Kidney capillary endothelial cell (primary cell): Measurements from ENCODE around the gene SERPINA4.
"Not testable (repeated sequence)": the region's sequence is repeated elsewhere in the genome, so short reads cannot be mapped to it uniquely, and the experiment has no call there.

Source experiments
- DNase-seq: peaks from one replicate; pipeline ENCODE4 v3.0.0-alpha.2; 2018; ENCODE audit warnings: low spot score

Gene SERPINA4

DNA sequence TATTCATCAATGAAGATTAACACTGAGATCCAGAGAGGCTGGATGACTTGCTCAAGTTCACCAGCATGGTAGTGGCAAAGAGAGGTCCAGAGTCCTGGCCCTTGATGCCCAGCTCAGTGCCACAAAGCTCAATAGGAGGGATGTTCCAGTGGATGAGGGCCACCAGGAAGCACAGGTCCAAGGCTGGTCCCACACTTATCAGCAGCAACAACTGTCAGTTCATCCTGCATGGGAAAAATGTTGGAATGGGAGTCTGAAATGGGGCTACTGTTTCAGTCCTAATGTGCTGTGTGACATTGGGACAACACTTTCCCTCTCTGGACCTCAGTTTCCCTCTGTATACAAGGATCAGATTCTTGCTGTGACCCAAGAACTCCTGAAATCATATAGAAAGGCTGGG is 31.2 kb downstream of the SERPINA4 start:
- DNase-seq = no peak

DNA sequence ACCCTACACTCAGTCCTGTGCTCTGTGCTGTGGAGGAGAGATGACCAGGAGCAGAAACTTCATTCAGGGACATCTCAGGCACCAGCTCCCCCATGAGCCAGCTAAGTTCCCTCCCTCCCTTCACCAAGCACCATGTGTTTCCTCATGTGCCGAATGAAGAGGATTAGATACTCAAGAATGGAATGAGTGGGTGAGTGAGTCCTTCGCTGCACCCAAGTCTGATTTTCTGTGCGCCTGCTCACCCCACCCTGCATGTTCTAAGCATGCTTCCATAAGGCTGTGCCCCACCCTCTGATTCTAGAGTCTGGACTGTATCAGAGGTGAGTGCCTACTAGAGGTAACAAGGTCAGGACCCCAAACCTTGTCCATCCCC is 32.1 kb downstream of the SERPINA4 start:
- no peak for DNase-seq

DNA sequence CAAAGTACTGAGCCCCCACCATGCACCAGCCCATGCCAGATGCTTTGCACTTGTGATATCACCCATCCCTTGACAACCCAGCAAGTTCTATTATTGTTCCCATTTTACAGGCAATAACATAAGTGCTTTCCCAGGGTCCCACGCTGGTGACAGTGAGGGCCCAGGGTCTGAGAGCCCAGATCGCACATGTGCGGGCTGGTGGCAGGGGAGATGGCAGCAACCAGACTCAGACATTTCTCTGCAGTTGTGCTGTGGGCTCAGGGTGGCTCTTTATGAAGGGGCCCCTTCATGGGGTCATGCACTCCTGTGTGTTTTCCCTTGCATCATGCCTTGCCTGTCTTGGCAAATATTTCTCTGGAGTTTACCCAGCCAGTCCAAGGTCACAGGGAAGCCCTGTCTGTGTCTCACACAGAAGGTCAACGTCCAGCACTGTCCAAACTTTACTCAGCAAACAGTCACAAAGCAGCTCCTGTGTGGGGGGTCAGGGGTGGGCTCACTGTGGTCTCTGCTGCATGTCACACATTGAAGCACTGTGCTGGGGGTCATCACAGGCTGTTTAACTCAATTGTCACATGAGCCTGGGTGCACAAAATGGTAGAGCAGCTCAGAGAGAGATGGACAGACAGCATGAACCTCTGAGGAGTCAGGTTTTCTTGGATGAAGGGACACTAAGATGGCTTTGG is 32.6 kb downstream of the SERPINA4 start:
- DNase-seq = no peak

DNA sequence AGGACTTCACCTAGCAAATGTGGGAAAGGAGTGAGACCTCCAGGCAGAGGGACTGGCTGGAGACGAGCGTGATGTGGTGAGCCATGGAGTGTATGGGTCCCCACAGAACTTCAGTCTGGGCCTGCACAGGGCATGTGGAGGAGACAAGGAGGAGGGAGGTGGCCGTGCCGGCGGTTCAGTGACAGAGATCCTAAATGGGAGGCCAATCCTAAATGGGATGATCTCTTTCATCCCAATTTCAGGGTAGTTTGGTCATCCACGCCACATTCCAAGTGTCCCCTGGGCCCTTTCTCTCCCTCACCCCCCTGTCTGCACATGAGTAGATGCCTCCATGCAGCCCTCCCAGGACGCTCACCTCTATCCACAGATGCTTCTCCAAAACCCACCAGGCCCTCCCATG is 33.2 kb downstream of the SERPINA4 start:
- DNase-seq = no peak

DNA sequence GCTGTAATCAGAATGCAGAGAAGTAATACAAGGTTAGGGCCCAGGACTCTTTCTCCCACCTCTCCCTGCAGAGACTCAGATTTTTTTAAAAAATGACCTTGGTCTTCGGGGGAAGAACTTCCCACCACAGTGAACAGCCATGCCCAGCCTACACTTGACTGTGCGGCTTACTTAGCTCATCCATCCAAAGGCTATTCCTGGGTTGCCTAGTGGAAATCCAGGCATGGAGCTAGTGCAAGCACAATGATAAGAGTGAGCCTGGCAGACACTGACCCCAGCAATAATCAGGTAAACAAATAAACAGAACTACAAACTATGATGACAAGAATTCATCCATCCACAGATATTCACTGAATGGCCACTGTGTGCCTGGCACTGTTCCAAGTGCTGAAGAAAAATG is 34.7 kb downstream of the SERPINA4 start:
- no peak for DNase-seq

DNA sequence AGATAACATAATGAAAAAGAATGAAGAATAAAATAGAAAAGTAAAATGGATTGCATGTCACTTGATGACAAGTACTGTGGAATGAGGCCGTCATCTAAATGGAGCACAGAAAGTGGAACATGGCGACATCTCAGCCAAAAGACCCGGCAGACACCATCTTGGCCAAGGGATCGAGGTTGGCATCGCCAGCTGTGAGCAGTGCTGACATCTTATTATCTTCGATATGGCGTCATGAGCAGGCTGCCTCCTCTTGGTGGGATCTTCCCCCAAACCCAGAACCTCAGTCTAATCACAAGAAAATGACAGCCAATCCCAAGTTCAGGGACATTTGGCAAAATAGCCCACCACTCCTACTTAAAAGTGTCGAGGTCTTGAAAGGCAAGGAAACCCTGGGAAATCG is 35.1 kb downstream of the SERPINA4 start:
- DNase-seq = no peak

DNA sequence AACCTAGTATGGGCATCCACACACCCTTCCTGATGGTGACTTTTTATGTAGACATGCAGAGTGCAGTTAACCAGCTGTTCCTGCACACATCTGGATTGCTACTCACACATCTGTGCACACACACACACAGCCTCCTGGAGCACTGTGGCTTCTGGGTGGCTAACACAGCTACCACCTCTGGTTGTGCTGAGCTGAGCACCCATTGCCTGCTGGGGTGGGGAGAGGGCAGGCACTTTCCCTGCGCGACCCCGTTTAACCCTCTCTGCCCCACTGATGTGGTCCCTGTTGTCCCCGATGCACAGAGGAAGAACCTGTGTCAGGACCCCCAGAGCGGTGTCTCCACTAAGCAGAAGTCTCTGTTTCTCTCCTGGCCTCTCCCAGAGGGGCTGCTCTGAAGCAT is 36.5 kb downstream of the SERPINA4 start:
- no peak for DNase-seq

DNA sequence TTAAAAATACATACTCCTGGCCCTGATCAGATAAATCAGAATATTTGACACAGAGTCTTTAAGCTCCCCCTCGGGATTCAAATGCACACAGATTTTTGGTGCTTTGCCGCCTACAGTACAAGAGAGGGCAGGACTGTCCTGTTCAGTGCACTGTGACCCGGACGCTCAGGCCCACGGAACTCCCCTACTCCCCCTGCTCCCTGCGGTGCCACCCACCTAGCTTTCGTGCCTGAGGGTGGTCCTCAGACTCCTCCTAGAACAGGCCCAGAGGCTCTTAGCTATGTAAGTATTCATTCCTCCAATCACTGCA is 37.2 kb downstream of the SERPINA4 start:
- no peak for DNase-seq

DNA sequence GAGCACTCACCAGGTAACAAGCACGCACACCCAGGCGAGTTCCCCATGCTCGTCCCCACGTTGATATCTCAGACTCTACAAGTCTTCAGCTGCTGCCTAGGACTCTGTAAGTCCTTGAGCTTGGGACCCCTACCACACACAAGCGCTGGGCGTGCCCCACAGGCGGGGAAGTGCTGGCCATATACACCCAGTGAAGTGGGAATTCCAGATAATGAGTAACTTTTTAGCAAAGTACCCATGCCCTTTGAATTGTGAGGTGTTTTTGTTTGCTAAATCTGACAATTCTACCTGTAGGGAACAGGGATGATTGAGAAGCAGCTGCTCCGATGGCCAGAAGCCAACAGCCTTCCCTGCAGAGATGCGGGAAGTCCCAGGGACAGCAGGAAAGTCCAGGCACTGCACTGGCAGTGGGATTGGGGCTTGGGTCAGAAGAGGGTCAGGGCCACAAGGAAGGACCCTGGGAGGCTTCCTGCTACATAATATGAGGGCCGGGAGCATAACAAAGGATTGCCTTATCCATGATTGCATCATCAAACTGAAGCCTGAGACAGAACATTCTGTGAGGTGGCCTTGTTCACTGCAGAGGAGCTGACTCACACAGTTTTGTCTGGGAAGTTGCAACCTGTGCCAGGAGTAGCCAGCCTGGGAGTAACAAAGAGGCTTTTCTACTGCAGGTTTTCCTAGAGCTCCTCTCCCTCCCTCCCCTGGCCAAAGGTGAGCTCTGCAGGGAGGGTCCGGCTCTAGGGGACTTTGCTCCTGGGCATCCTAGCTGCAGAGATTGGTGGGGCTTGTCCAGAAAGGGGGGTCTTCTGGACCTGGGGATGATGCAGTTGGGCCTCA is 37.8 kb downstream of the SERPINA4 start:
- DNase-seq = peak; percentile 90

DNA sequence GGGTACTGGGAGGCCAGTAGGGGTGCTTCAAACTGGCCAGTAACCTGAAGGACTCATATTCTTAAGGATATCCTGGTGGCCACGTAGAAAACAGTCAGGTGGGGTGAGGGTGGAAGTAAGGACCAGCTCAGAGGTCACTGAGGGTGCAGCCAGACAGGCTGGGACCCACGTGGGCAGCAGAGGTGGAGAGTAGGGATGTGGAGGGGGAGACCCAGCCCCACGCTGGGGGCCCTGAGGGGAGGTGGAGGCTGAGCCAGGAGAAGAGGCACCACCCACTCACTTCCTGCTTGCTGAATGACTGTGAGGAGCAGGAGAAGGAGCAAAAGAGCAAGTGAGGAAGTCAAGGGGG is 38.4 kb downstream of the SERPINA4 start:
- no peak for DNase-seq

DNA sequence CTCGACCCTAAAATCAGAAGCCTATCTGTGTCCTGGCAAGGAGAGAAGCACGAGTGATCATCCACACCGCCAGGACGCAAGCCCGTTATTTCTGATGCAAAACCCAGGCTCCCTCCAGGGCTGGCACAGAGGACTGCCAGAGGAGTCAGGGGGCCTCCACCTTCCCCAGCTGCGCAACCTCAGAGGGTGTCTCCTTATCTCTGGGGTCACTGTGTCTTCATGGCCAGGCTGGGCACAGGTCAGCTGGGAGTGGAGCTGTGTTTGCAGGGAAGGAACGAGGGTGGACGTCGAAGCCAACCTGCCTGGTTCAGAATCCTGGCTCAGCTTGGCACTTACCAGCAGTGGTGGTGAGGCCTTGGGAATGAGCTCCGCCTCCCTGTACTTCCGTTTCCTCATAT is 38.9 kb downstream of the SERPINA4 start:
- no peak for DNase-seq

DNA sequence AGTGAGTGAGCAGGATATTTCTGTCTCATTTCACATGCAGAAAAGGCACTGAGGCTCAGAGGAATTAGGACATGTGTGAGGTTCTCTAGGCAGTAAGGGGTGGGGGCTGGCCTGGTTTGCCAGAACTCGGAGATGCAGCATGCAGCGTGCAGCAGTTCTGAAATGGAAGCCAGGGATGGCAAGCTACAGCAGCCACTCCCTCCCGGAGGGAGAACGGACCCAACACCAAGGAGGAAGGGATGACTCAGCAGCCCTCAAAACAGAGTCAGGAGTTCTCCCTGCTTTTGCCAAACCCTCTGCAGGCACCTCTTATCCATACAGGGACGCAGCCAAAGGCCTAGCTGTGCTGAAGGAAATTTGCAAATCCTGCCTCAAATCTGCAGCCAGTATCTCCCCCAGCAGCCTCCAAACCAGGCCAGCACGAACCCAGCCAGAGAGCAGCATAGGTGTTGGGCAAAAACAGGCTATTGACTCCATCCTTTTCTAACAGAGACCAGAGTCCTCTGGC is 40.7 kb downstream of the SERPINA4 start:
- no peak for DNase-seq

DNA sequence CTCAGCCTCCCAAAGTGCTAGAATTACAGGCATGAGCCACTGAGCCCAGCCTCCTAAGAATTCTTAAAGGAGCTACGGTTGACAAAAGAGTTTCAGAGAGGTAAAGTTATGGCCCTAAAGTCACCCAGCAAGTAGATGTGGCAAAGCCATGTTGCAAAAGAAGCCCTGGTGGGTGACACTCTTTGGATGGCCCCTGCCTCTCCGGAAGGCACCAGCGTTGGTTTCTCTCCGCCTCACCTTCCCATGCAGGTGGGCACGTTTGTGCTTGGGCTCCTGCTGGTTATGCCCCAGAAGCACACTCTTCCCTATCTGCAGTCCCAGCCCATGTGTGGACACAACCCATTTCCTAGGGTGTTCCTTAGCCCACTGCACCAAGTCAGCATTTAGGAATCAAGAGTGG is 41.5 kb downstream of the SERPINA4 start:
- DNase-seq = no peak

DNA sequence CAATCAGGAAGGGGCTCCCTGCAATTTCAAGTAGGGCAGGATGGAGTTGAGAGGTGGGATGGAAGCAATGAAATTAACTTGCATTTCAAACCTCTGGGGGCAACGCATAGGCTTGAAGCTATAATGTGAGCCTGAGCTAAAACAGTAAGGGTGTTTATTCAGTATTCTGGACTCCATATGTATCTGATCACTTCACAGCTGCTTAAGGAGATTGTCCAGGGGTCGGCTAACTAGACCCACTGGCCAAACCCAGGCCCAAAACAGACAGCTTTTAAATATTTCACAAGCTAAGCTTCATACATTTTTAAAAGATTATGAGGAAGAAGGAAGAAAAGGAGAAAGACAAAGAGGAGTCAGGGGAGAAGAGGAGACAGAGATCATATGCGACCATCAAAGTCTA is 44.1 kb downstream of the SERPINA4 start:
- no peak for DNase-seq

DNA sequence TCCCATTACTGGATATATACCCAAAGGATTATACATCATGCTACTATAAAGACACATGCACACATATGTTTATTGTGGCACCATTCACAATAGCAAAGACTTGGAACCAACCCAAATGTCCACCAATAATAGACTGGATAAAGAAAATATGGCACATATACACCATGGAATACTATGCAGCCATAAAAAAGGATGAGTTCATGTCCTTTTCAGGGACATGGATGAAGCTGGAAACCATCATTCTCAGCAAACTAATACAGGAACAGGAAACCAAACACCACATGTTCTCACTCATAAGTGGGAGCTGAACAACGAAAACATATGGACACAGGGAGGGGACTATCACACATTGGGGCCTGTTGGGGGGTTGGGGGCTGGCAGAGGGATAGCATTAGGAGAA is 47.7 kb downstream of the SERPINA4 start:
- DNase-seq = not testable (repeated sequence)

DNA sequence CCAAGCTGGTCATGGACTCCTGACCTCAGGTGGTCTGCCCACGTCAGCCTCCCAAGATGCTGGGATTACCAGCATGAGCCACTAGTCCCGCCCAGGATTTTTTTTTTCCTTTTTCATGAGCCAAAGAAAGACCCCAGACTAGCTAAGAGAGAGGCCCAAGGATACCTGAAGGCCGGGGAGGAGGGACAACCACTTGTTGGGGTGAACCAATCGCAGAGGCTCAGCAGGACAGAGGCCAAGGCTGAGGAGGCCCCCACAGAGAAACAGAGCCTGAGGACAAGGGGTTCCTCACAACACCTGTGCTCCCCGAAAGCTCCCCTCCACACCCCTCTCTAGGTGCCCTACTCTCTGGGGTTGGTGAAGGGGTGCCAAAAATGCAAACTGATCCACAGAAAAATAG is 49.9 kb downstream of the SERPINA4 start:
- DNase-seq = no peak

DNA sequence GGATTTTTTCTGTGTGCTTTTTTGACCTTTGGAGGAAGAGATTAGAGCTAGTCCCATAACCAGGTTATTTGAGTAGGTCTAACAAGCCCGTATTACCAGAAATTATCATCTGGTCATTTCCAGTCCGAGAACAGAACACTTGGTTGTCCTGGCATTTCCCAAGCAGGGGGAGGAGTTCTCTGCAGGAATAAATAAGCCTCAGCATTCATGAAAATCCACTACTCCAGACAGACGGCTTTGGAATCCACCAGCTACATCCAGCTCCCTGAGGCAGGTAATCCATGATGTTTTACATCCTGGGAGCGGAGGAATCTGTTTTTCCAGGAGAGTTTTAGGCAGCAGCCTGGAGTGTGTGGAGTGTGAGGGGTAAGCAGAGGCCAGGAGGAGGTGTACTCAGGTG is 50.9 kb downstream of the SERPINA4 start, which contains the start of gene SERPINA3:
Gene SERPINA3, plus strand, starts transcription at position 218 of the 400 bp plus-strand sequence. CDS start 2,051 bp downstream, outside the sequence.
- DNase-seq = no peak

DNA sequence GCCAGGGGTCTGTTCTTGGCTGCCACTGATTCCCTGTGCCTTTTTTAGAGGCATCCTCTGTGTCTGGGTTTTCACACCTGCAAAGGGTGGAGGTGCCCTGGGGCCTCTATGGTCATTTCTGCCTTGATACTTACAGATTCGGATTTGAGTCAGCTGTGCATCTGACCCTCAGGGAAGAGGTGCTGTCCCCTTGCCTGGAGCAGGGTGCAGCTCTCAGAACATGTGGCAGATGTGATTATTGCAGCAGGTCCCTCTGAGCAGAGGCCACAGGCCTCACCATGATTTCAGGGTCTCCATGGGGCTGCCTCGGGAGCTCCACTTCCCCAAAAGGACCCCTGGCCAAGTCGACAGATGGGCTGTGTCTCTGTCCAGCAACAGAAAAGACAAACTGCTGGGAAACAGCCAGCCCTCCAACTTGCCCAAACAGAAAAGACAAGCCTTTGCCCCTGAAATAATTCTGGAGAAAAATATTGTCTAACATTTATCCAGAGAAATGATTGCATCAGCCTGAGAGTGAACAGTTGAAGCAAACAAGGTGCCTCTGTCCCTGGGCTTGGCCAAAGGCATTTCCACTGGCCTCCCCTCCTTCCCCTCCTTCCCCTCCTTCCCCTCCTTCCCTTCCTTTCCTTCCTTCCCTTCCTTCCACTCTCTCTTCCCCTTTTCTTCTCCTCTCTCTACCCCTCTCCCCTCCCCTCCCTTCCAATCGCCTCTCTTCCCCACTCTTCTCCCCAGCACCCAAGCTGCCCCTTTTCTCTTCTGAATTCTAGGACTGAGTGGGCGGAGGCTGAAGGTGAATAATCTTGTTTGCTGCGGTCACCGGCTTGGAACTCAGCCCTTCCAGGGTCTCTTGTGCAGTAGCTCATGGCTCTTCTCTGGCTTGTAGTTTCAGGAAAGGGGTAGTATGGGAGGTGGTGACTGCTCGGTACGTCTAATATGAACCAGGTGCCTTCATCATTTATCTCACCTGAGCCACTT is 51.6 kb downstream of the SERPINA4 start:
- no peak for DNase-seq

DNA sequence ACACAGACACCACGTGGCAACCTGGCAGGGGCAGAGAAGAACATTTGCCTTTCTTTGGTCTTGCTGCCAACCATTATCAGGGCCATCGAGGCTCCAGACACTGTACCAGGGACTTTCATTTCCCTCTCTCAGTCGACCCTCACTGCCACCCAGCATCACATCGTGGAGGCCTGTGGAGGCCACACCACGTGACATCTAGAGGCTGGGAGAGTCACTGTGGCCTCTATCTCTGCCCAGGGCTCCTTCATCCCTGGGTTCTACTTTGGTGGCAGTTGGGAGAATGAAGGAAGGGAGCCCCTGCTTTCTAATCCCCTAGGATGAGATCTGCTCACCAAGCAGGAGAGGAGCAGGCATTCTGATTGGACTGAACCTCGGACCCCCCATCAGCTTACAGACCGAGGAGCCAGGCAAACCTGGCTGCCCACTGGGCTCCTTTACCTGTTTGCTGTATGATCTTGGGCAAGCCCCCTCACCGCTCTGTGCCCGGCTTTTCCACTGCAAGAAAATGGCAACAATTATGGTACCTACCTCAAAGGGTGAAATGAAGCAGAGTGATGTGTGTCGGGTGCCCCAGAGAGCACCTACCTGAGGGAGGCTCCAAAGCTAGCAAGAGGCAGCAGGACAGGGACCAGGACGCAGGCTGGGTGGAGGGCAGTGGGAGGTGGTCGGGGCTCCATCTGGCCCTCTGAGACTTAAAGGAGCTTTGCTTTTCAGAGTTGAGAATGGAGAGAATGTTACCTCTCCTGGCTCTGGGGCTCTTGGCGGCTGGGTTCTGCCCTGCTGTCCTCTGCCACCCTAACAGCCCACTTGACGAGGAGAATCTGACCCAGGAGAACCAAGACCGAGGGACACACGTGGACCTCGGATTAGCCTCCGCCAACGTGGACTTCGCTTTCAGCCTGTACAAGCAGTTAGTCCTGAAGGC is 52.7 kb downstream of the SERPINA4 start:
- no peak for DNase-seq

DNA sequence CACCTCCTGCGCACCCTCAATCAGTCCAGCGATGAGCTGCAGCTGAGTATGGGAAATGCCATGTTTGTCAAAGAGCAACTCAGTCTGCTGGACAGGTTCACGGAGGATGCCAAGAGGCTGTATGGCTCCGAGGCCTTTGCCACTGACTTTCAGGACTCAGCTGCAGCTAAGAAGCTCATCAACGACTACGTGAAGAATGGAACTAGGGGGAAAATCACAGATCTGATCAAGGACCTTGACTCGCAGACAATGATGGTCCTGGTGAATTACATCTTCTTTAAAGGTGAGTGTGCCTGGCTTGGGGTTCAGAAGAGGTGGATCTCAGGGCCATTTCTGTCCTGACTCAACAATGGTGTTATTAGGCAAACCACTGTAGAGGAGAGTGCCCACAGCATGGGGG is 53.6 kb downstream of the SERPINA4 start:
- no peak for DNase-seq

DNA sequence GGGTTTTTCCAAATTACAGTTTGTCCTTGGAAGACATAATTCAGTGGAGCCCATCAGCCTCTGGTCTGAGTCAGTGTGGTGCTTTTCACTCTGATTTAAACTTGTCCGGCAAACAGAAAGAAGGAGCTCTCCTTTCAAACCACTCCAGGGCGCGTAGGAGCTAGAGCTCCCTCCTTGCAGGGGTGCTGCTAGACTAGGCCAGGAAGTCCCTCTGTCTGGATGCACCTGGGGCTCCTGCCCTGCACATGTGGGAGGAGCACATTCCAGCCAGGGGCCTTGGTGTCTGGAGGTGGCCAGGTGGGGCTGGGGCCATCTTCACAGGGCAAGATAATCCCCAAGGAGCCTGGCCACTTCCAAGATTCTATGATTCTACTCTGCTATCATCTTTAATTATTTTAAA is 54.0 kb downstream of the SERPINA4 start:
- no peak for DNase-seq
